Suppressor macrophage treated with lipopolysaccharide for 1 hour (primary cell): ENCODE results near the gene CHD5.

ENCODE experiments used
- DNase-seq, 3 donors: peaks; one replicate each; pipeline ENCODE4 v3.0.0-alpha.2; 2020 to 2022

Gene CHD5

DNA sequence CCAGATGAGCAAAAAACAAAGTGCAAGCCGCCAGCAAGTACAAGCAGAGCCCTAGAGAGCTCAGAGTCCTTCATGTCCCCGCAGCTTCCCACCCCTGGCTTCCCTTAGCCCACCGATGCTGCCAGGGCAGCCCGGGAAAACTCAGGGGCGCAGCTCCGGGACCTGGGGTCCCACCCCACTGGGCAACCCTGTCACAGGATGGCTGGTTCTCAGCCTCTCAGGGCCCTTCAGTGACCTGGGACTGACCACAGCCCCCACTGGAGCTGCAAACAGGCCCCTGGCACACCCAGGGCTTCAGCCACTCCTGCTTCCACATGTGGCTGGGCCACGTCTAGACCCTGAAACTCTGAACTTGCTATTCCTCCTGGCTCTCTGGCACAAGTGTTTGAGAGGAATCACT lies 49.5 kb downstream of the CHD5 start:
- DNase-seq: no peak

DNA sequence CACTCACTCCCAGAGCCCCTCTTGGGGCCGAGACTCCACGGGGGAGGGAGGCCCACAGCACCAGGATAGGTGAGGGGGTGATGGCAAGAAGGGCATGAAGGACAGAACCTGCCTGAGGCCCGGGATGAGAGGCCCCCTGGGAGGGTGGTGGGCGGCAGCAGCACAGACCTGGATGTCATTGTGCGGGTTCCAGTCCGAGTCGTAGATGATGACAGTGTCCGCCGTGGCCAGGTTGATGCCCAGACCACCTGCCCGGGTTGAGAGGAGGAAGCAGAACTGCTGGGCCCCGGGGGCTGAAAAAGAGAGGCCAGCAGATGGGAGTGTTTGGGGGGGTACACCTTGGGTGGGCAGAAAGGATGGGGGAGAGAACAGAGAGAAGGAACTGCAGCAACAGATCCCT lies 50.1 kb downstream of the CHD5 start:
- no peak for DNase-seq

DNA sequence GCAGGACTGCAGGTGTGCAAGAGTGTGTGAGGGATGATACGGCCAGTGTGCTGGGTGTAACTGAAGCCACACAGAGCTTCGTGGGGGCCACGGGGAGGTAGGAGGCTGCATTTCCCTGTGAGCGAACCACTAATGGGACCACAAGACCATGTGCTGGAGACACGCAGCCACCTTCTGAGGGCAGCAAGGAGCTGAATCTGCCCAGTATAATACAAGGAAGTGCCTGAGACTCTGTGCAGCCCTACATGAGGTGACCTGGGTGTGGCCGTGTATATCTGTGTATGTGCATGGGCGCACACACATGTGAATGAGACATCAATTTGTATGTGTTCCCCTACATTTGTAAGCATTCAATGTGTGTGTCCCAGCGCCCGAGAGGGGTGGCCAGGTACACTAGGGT lies 50.8 kb downstream of the CHD5 start:
- no peak for DNase-seq

DNA sequence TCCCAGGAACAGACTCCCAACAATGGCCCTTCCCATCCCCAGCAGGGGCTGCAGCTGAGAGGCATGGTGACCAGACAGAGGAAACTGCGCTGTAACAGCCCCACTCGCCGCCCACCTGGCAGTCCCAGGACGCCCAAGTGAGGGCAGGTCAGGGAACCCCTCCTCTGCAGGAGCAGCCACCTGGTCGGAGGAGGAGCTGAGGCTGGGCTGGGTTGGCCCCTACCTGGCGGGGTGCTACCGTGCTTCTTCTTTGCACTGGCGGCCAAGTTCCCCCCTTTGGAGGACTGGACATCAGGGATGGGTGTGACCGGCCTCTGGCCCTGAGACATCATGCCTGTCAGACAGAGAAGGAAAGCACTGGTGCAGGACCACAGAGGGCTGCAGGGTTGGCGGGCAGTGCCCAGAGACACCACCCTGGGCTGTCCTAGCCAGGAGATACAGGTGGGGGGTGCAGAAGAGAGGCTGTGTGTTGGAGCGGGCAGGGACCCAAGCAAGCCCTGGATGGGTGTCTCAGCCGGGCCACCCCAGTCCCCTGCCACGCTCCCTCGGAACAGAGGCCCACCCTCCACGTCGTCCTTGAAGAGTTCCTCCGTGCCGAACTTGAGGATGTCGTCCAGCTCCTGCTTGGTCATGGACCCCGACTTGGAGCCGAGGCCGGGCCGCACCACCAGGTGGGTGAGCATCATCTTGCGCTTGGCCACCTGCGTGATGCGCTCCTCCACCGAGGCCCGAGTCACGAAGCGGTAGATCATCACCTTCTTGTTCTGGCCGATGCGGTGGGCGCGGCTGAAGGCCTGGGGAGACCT lies 51.6 kb downstream of the CHD5 start:
- DNase-seq: no peak

DNA sequence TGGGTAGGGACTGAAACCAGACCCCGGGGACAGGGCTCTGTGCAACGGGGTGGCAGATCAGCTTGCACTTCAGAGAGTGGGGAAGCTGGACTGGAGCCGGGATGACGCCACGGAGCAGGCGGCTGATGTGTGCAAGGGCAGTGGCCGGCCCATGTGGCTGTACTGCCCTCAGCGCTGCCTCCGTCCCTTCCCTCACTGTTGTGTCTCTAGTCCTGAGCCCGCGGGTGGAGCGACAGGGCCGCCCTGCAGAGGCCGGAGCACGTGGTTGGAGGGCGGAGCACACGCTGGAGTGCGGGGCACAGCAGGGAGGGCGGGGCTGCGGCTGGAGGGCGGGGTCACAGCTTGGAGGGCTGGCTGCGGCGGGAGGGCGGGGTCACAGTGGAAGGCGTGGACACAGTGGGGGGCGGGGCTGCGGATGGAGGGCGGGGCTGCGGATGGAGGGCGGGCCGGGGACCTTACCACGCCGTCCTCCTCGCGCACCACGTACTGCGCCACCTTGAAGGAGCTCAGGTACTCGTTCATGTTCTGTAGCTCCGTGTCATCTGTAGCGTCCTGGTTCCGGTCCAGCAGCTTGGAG lies 52.4 kb downstream of the CHD5 start:
- peak; percentile 81 to 94 (median 89) for DNase-seq

DNA sequence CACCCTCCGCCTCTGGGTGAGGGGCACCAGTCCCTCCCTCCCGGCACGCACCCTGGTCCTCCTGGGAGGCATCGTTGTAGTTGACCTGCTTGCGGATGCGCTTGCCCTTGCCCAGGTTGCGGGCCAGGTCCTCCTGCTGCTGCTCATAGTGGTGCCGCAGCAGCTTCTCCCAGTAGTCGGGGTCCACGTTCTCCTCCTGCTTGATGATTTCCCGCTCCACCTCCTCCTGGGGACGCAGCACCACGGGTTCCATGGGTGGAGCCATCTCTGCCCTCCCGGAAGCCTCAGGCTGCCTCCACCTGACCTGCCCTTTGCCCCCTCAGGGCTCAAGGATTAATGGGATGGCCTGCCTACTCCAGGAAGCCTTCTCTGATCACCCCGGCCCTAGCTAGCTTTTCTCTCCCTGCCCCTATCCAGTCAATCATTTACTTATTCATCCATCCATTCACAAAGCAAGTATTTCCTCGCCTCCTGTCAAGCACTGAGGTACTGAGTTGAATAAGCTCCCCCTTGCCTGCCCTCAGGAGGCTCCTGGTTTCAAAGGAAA lies 53.5 kb downstream of the CHD5 start:
- DNase-seq: no peak

DNA sequence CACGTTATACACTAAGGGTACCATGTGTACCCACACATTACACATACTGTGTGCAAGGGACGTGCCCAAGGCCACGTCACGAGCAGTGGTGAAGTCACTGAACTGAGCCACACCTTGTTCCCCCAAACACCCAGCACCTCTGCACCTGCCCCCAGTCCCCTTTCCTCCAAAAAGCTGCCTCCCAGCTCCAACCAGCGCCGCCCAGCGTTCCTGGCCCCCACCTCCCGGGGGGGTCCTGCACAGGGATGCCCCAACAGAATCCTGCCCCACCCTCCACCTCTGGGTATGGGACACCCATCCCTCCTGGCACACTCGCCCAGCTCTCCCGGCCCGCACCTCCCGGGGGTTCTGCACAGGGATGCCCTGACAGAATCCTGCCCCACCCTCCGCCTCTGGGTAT lies 54.1 kb downstream of the CHD5 start:
- DNase-seq: no peak

DNA sequence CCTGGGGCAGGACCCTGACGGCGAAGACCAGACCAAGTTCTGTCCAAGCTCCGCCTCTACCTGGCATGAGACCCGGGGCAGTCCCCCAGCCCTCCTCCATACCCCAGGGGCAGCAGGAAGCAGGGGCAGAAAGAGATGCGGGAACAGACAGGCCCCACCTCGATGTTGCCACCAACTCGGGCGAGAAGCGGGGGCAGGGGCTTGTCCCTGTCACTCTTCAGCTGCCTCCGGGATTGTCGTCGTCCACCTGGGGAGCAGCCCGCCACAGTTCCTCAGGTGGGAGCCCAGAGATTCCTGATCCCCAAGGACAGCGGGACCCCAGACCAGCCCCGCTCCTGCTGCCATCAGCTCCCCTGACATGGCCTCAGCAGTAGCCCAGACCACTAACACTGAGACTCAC lies 54.8 kb downstream of the CHD5 start:
- no peak for DNase-seq

DNA sequence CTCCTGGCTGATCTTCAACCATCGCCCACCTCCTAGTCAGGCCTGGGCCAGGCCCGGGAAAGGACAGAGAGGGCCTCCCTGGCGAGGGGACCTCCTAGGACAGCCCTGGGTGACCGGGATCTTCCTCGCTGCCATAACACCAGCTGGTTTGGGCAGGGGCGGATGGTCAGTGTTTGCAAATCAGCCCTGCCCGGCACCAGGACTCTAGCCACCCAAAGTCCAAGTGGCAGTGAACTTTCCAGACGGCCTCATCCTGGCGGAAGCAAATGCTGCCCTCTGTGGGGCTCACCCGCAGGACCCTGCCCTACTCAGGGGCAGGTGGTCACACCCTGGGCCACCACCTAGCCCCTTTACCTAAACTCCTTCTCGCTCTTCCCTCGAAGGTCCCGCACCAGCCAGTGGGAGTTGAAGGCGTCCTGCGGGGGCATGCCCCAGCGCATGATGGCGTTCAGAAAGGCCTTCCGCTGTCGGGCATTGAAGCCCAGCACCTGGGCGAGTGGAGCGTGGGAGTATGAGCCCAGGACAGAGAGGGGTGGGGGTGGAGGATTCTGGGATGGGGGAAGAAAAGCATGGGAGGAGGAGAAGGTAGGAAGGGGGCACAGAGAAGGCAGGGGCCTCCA lies 55.3 kb downstream of the CHD5 start:
- no peak for DNase-seq

DNA sequence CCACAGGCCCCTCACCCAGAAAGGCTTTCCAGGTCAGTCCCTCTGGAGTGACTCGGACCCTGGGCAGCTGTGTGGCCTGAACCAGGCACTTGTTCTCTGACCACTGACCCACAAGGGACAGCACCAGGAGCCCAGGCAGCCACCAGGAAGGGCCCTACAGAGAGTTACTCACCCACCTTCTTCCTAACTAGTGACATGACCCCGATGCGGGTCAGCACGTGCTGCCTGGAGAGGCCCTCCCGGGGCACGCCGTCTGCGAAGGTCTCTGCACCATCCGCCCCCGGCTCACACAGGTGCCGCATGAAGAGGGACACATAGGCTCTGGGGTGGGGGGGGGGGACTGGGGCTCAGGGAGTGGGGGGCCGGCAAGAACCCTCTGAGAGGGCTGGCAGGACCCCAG lies 55.8 kb downstream of the CHD5 start:
- DNase-seq: no peak

DNA sequence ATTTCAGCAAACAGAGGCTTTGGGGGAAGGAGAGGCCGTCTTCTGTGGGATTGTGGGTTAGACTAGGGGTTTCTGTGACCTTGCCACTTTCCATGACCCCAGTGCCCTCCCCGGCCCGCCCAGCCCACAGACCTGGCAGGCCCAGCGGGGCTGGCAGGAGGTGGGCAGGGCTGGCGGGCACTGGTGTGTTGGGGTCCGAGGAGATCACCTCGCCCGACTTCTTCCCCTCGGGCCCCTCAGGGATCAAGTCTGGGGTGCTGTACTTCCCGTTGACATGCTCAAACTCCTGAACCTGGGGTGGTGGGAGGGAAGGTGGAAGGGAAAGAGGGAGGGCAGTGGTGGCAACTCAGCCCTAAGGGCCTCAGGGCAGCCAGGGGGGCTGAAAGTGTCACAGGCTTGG lies 56.3 kb downstream of the CHD5 start:
- no peak for DNase-seq

DNA sequence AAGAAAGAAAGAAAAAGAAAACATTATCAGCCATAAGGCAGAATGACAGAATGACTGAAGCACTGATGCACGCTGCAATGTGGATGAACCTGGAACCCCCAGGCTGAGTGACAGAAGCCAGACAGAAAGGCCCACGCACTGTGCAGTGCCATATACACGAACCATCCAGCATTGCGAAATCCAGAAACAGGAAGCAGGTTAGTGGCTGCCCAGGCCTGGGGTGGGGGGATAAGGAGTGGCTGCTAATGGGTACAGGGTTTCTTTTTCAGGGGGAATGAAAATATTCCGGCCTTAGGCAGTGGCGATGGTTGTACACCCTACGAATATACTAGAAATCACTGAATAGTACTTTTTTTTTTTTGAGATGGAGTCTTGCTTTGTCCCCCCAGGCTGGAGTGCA lies 57.0 kb downstream of the CHD5 start:
- DNase-seq: peak; percentile 83 to 85 (median 84)

DNA sequence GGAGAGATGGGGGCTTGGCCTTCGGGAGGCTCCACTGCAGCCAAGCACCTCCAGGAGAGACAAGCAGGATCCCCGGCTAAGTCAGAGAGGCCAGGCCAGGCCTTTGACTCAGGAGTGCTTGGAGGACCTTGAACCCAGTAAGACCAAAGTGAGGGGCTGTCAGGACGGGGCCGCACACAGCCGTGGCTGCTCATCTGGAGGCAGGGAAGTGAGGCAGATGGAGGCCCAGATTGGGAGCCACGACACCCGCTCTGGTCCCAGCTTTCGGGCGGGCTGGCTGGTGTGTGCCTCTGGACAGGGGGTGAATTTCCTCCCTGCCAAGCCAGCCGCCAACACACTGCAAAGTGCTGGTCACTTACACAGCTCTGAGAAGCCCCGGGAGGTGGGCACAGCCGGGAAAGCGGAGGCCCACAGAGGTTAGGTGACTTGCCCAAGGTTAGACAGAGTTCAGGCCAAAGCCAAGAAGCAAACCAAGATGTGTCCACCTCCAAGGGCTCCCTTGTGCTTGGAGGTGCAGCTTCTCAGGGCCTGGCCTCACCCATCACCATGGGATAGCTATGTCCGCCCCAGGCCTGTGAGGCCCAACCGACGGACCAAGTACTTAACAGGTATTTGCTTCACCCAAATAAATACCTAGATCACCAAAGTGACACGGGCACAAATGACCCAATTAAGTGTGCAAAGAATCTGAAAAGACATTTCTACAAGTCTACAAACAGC lies 58.3 kb downstream of the CHD5 start:
- DNase-seq: no peak

DNA sequence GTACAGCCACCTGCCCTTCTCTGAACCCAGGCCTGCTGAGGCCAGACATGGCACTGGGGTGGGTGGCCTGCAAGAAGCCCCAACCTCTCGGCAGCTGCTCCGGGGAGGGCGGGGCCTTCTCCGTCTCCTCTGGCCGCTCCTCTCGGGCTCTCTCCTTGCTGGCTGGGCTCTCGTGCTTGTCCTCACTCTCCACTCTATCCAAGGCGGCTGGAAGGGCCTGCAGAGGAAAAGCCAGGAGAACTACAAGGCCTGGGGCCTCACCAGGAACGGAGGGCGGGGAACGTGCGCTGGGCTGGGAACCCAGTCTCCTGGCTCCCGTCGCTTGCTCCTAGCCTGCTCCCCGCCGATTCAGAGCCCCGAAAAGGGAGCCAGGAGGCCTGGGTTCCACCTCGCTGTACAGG lies 59.1 kb downstream of the CHD5 start:
- DNase-seq: no peak

DNA sequence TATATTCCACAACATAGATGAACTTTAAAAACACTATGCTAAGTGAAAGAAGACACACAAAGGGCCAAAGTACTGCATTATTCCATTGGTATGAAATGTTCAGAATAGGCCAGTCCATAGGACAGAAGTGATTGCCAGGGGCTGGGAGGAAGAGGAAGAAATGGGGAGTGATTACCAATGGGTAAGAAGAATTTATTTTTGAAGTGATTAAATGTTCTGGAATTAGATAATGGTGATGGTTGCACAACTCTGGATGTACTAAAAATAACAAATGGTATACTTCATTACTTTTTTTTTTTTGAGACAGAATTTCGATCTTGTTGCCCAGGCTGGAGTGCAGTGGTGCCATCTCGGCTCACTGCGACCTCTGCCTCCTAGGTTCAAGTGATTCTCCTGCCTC lies 61.7 kb downstream of the CHD5 start:
- no peak for DNase-seq

DNA sequence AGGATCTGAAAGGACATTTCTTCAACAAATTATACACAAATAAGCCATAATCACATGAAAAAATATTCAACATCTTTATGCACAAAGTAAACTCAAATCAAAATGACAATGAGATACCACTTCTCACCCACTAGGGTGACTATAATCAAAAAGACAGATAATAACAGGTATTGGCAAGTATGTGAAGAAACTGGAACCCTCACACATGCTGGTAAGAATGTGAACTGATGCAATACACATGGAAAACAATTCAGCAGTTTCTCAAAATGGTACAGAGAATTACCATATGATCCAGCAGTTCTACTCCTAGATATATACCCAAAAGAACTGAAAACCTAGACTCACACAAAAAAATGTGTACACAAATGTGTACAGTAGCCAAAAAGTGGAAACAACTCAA lies 62.5 kb downstream of the CHD5 start:
- no peak for DNase-seq

DNA sequence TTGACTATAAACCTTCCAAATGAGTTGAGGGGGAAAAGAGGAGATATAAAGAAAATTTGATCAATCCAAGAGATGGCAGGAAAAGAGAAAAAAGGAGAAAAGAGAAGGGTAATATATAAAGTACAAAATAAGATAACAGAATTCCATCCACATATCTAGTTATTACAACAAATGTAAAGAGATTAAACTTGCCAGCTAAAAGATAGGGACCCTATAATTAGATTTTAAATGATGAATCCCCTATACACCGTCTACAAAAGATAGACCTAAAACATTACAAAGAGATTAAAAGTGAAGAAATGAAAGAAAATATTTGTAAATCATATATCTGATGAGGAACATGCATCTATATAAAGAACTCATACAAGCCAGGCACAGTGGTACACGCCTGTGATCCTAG lies 63.1 kb downstream of the CHD5 start:
- no peak for DNase-seq

DNA sequence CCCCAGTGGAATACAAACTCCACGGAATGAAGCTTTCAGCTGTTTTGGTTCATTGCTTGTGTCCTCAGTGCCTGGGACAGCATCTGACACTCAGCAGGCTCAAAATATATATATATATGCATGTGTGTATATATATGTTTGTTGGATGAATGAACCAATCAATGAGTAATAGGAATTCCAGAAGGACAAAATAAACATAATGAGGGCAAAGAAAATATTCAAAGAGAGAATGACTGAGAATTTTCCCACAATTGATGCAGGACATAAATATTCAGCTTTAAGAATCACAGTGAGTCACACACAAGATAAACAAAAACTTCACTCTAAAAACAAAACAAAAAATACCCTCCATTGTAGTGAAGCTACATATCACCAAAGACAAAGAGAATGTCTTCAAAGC lies 64.0 kb downstream of the CHD5 start:
- no peak for DNase-seq

DNA sequence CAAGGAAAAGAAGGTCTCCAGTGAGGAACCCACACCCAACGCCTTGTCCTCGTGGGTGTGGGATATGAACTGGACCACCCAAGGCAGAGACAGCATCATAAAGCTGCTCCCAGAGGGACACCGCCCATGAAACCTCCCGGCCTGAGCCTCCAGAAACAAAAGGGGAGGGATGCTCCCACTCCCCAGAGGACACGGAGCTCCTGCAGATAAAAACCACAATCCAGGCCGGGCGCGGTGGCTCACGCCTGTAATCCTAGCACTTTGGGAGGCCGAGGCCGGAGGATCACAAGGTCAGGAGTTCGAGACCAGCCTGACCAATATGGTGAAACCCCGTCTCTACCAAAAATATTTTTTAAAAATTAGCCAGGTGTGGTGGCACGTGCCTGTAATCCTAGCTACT lies 66.4 kb downstream of the CHD5 start:
- DNase-seq: no peak

DNA sequence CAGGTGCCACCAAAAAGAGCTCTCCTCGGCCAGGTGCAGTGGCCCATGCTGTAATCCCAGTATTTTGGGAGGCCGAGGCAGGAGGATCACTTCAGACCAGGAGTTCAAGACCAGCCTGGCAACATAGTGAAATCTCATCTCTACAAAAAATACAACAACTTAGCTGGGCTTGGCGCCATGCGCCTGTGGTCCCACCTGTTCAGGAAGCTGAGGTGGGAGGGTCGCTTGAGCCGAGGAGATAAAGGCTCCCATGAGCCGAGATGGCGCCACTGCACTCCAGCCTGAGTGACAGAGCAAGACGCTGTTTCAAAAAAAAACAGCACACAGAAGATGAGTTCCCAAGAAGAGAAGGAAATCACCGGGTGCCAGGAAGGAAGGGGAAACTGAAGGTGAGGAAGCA lies 67.0 kb downstream of the CHD5 start:
- no peak for DNase-seq

DNA sequence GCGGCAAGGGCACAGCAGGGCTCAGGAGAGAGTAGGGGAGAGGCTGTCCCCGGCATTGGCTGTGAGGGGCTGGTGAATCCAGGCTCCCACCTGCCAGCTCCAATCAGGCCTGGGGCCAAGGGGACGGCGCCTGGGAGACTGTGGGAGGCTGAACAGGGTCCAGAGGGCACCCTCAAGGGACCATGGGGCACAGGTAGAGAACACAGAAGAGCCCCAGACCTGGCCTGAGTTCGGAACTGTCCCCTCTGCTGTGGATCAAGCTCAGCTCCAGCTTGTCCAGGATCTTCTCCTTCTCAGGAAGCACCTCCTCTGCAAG lies 67.5 kb downstream of the CHD5 start:
- no peak for DNase-seq

DNA sequence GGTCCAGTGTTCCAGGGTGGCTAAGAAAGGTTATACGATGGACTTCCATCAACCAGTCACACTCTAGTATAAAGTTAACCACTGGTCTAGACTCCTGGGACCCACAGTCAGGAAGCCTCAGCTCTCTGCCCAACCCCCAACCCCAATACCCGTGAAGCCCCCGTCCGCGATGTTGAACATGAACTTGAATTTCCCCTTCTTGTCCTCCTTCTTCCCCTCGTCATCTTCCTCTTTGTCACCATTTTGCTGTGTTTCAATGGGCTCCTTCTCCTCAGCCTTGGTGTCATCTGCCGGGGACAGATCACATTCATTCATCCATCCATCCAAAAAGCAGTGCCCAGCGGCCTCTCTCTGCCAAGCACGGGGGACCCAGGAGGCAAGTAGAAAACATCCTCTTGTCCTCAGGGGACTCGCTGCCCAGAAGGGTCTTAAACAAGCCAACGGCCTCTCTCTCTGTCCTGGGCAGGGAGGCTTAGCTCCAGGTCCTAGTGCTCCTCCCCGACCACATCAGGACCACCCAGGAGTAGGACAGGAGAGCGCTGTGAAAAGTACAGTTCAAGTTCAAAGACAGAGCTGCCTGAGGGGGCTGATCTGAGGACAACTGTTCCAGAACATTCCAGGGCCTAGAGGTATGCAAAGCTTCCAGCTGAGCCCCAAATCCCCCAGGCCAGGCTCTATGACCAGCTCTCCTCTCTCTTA lies 68.0 kb downstream of the CHD5 start:
- no peak for DNase-seq

DNA sequence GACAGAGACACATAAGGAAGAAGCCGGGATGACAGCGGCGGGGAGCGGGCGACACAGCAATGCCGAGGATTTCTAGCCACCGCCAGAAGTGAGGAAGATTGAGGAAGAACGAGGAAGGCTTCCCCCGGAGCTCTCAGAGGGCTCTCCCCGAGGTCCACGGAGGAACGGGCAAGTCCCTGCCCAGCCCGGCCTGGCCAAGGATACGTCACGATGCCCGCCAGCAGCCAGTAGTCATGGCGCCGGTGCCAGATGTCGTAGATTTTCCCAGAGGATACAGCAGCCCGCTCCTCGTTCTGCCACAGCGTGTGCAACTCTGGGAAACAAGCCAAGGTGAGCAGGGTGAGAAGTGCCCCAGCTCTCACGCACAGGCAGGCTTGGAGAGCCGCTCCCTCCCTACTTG lies 68.5 kb downstream of the CHD5 start:
- DNase-seq: no peak
